H9 (cell line): Measurements from ENCODE around the gene LUZP2. TPM values are rescaled to one million over a fixed set of nuclear protein-coding genes. Genes with fewer than 3 reads are reported as not detected.

ENCODE experiments used
- DNase-seq: peaks from one replicate; pipeline ENCODE4 v3.0.0-alpha.2; 2017
- H2AFZ ChIP-seq: one replicate; pipeline ENCODE4 v1.6.1; 2013; ENCODE audit warnings: mild to moderate bottlenecking, low read length, control low read depth, moderate library complexity
- H2AK5ac ChIP-seq: 2 replicates; pipeline ENCODE4 v1.6.1; 2013; ENCODE audit warnings: low read length, control low read depth, mixed read lengths; ENCODE audit not compliant: insufficient read length
- H2BK120ac ChIP-seq: one replicate; pipeline ENCODE4 v1.6.1; 2013; ENCODE audit warnings: low read depth, mild to moderate bottlenecking, low read length, control low read depth, inconsistent platforms; ENCODE audit not compliant: poor library complexity, severe bottlenecking
- H2BK12ac ChIP-seq: 2 replicates; pipeline ENCODE4 v1.6.1; 2013; ENCODE audit warnings: low read length, control low read depth, mixed read lengths, low read depth; ENCODE audit not compliant: insufficient read length
- H2BK15ac ChIP-seq: 2 replicates; pipeline ENCODE4 v1.6.1; 2013; ENCODE audit warnings: low read depth, low read length, control low read depth
- H2BK20ac ChIP-seq: one replicate; pipeline ENCODE4 v1.6.1; 2013; ENCODE audit warnings: low read depth, mild to moderate bottlenecking, low read length, control low read depth, inconsistent platforms; ENCODE audit not compliant: poor library complexity, severe bottlenecking
- H2BK5ac ChIP-seq: 2 replicates; pipeline ENCODE4 v1.6.1; 2013; ENCODE audit warnings: low read length, control low read depth, mixed read lengths; ENCODE audit not compliant: insufficient read length
- H3K14ac ChIP-seq: 2 replicates; pipeline ENCODE4 v1.6.1; 2013; ENCODE audit warnings: low read length, control low read depth; ENCODE audit not compliant: insufficient read depth
- H3K18ac ChIP-seq: 2 replicates; pipeline ENCODE4 v1.6.1; 2013; ENCODE audit warnings: low read depth, mild to moderate bottlenecking, mixed read lengths, low read length, control low read depth; ENCODE audit not compliant: insufficient read length
- H3K23ac ChIP-seq: 2 replicates; pipeline ENCODE4 v1.6.1; 2013; ENCODE audit warnings: low read length, control low read depth, mixed read lengths, low read depth; ENCODE audit not compliant: insufficient read length
- H3K23me2 ChIP-seq: 2 replicates; pipeline ENCODE4 v1.6.1; 2013; ENCODE audit warnings: low read depth, mild to moderate bottlenecking, mixed read lengths, low read length, control low read depth; ENCODE audit not compliant: insufficient read length, poor library complexity, severe bottlenecking
- H3K27ac ChIP-seq: 2 replicates; pipeline ENCODE4 v1.5.1; 2013; ENCODE audit warnings: low read length, control low read depth, mixed read lengths, low read depth; ENCODE audit not compliant: insufficient read length
- H3K27me3 ChIP-seq: 2 replicates; pipeline ENCODE4 v1.6.1; 2013; ENCODE audit warnings: low read length, control low read depth, inconsistent platforms; ENCODE audit not compliant: insufficient read depth
- H3K4ac ChIP-seq: 2 replicates; pipeline ENCODE4 v1.6.1; 2013; ENCODE audit warnings: low read depth, mild to moderate bottlenecking, control low read depth, inconsistent platforms, low read length, moderate library complexity
- H3K4me1 ChIP-seq: 2 replicates; pipeline ENCODE4 v1.6.1; 2013; ENCODE audit warnings: low read length, control low read depth, inconsistent platforms; ENCODE audit not compliant: insufficient read depth
- H3K4me2 ChIP-seq: 2 replicates; pipeline ENCODE4 v1.6.1; 2013; ENCODE audit warnings: low read length, control low read depth, mixed read lengths; ENCODE audit not compliant: insufficient read length, insufficient read depth
- H3K56ac ChIP-seq: 2 replicates; pipeline ENCODE4 v1.6.1; 2013; ENCODE audit warnings: low read depth, mild to moderate bottlenecking, mixed read lengths, low read length, control low read depth; ENCODE audit not compliant: insufficient read length
- H3K79me1 ChIP-seq: 2 replicates; pipeline ENCODE4 v1.6.1; 2013; ENCODE audit warnings: low read depth, mild to moderate bottlenecking, moderate library complexity, low read length, control low read depth, inconsistent platforms; ENCODE audit not compliant: insufficient read depth, poor library complexity, severe bottlenecking
- H3K79me2 ChIP-seq: 2 replicates; pipeline ENCODE4 v1.6.1; 2013; ENCODE audit warnings: low read length, control low read depth, inconsistent platforms; ENCODE audit not compliant: insufficient read depth
- H3K9ac ChIP-seq: 2 replicates; pipeline ENCODE4 v1.6.1; 2013; ENCODE audit warnings: low read length, control low read depth, mixed read lengths; ENCODE audit not compliant: insufficient read length; ENCODE audit errors: extremely low read depth
- H3K9me3 ChIP-seq: one replicate; pipeline ENCODE4 v1.6.1; 2013; ENCODE audit warnings: low read depth, low read length, inconsistent platforms; ENCODE audit not compliant: control insufficient read depth
- H3T11ph ChIP-seq: one replicate; pipeline ENCODE4 v1.6.1; 2013; ENCODE audit warnings: mild to moderate bottlenecking, low read length, control low read depth, inconsistent platforms
- H4K20me1 ChIP-seq: one replicate; pipeline ENCODE4 v1.6.1; 2013; ENCODE audit not compliant: control insufficient read depth, insufficient read length, insufficient read depth
- H4K5ac ChIP-seq: 2 replicates; pipeline ENCODE4 v1.6.1; 2013; ENCODE audit warnings: low read depth, mild to moderate bottlenecking, mixed read lengths, low read length, control low read depth; ENCODE audit not compliant: insufficient read length
- H4K8ac ChIP-seq: replicated peaks from 2 replicates; pipeline ENCODE4 v1.6.1; 2013; ENCODE audit warnings: low read length, control low read depth, mixed read lengths, low read depth; ENCODE audit not compliant: insufficient read length
- H4K91ac ChIP-seq: 2 replicates; pipeline ENCODE4 v1.6.1; 2013; ENCODE audit warnings: low read depth, mild to moderate bottlenecking, moderate library complexity, mixed read lengths, low read length, control low read depth; ENCODE audit not compliant: insufficient read length
- H3K27ac Mint-ChIP-seq, 3 experiments: 2 replicates in 2 of 3; 3 replicates in 1 of 3; pipeline ENCODE4 v1.8.0; 2020 to 2021; ENCODE audit warnings: mixed read lengths in 3 of 3, mild to moderate bottlenecking in 1 of 3, moderate library complexity in 1 of 3
- H3K27me3 Mint-ChIP-seq: 2 replicates; pipeline ENCODE4 v1.8.0; 2021; ENCODE audit warnings: low read depth, mild to moderate bottlenecking, moderate library complexity, mixed read lengths
- H3K36me3 Mint-ChIP-seq, 3 experiments: 2 replicates in 2 of 3; 3 replicates in 1 of 3; pipeline ENCODE4 v1.8.0; 2020 to 2021; ENCODE audit warnings: low read depth in 3 of 3, mixed read lengths in 3 of 3; ENCODE audit not compliant: insufficient read depth in 1 of 3
- H3K4me1 Mint-ChIP-seq, 2 experiments: 2 replicates each; pipeline ENCODE4 v1.8.0; 2020; ENCODE audit warnings: mixed read lengths in 2 of 2
- H3K4me3 Mint-ChIP-seq, 2 experiments: 2 replicates in 1 of 2; 3 replicates in 1 of 2; pipeline ENCODE4 v1.8.0; 2020 to 2021; ENCODE audit warnings: mild to moderate bottlenecking in 2 of 2, mixed read lengths in 2 of 2, moderate library complexity in 1 of 2
- H3K9me3 Mint-ChIP-seq, 2 experiments: 2 replicates in 1 of 2; 3 replicates in 1 of 2; pipeline ENCODE4 v1.8.0; 2020; ENCODE audit warnings: mild to moderate bottlenecking in 2 of 2, mixed read lengths in 2 of 2, moderate library complexity in 1 of 2
- WGBS: extraction: QIAGEN DNeasy Blood & Tissue Kit; methylation state at CpG from one replicate; pipeline ENCODE4 v1.1.7; 2013; ENCODE audit warnings: missing lambda C conversion rate, low lambda C conversion rate, mixed read lengths; ENCODE audit not compliant: insufficient read length; ENCODE audit errors: extremely low coverage; 5-methylcytosine and 5-hydroxymethylcytosine counted together
- total RNA-seq: library from RNA; stranded (reverse); gene quantifications from 2 replicates; pipeline ENCODE4 v1.2.1, GENCODE V29; 2021
- TF ChIP-seq, protein P1 (sequence below): fragments of 200-600 bp; sonication (generic); conservative IDR thresholded peaks from 3 replicates; pipeline ENCODE4 v1.8.0; 2021; ENCODE audit warnings: antibody characterized with exemption, mild to moderate bottlenecking

Gene LUZP2
- total RNA-seq, 1 experiment from 2014 or later, result 25.4 TPM

- no peak overlapping the region for H4K91ac ChIP-seq
- no peak overlapping the region for H4K8ac ChIP-seq
- no peaks in the 10 kb centered on the region for H3K27me3 Mint-ChIP-seq
These were observed 428.2 kb downstream of the LUZP2 start for GRCh38 chr11:24925091-24925490.

More at GRCh38 chr11:24925091-24925490, 428.2 kb downstream of the LUZP2 start:
- Histone ChIP-seq H4K5ac (no peak overlapping the region), H3K27me3 (no peaks in the 10 kb centered on the region), H2BK120ac (no peak overlapping the region), H2BK20ac (no peak overlapping the region), H3K9ac (no peak overlapping the region), H2BK5ac (no peak overlapping the region), H3K79me1 (no peaks in the 10 kb centered on the region), H3K27ac (no peak overlapping the region), H3K9me3 (no peaks in the 10 kb centered on the region), H3K4me2 (no peak overlapping the region), H3K23ac (no peak overlapping the region), H3K14ac (no peak overlapping the region), H3T11ph (no peak overlapping the region), H3K4me1 (no peaks in the 10 kb centered on the region), H3K18ac (no peak overlapping the region), H3K79me2 (no peaks in the 10 kb centered on the region), H3K4ac (no peak overlapping the region), H2AK5ac (no peak overlapping the region), H2BK12ac (no peak overlapping the region), H2AFZ (no peak overlapping the region), H4K20me1 (no peaks in the 10 kb centered on the region), H3K56ac (no peak overlapping the region), H2BK15ac (no peak overlapping the region), H3K23me2 (no peaks in the 10 kb centered on the region)
- no peak overlapping the region for H3K27ac Mint-ChIP-seq
- H3K9me3 Mint-ChIP-seq, result peaks cover 8 to 15% of the 10 kb centered on the region in 2 experiments
- no CpG with 5 or more reads among the region's 1 CpG for WGBS
- peaks cover 0 to 3% of the 10 kb centered on the region in 2 experiments; a peak in 1 of 4 replicates for H3K4me1 Mint-ChIP-seq
- TF ChIP-seq, protein P1, sequence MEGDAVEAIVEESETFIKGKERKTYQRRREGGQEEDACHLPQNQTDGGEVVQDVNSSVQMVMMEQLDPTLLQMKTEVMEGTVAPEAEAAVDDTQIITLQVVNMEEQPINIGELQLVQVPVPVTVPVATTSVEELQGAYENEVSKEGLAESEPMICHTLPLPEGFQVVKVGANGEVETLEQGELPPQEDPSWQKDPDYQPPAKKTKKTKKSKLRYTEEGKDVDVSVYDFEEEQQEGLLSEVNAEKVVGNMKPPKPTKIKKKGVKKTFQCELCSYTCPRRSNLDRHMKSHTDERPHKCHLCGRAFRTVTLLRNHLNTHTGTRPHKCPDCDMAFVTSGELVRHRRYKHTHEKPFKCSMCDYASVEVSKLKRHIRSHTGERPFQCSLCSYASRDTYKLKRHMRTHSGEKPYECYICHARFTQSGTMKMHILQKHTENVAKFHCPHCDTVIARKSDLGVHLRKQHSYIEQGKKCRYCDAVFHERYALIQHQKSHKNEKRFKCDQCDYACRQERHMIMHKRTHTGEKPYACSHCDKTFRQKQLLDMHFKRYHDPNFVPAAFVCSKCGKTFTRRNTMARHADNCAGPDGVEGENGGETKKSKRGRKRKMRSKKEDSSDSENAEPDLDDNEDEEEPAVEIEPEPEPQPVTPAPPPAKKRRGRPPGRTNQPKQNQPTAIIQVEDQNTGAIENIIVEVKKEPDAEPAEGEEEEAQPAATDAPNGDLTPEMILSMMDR, result no peak
- no peak for DNase-seq
- peaks cover 7 to 23% (median 9%) of the 10 kb centered on the region in 3 experiments for H3K36me3 Mint-ChIP-seq
- no peak overlapping the region for H3K4me3 Mint-ChIP-seq
